Dendritic cell treated with granulocyte-macrophage colony-stimulating factor and Interleukin-4, amounts not matched to agents 40 ng/mL and 50 ng/mL, for 4 days (primary cell): ENCODE results near the gene SLC25A2.
"Not testable (repeated sequence)": the region's sequence is repeated elsewhere in the genome, so short reads cannot be mapped to it uniquely, and the experiment has no call there.

Experiments used
- H3K27ac Mint-ChIP-seq: one replicate; pipeline ENCODE4 v1.8.0; 2022; ENCODE audit warnings: mild to moderate bottlenecking, mixed read lengths
- H3K27me3 Mint-ChIP-seq: one replicate; pipeline ENCODE4 v1.8.0; 2022; ENCODE audit warnings: mild to moderate bottlenecking, mixed read lengths
- H3K36me3 Mint-ChIP-seq: one replicate; pipeline ENCODE4 v1.8.0; 2022; ENCODE audit warnings: low read depth, mixed read lengths
- H3K4me1 Mint-ChIP-seq: one replicate; pipeline ENCODE4 v1.8.0; 2022; ENCODE audit warnings: low read depth, mixed read lengths
- H3K4me3 Mint-ChIP-seq: one replicate; pipeline ENCODE4 v1.8.0; 2022; ENCODE audit warnings: mild to moderate bottlenecking, moderate library complexity, mixed read lengths
- H3K9me3 Mint-ChIP-seq: one replicate; pipeline ENCODE4 v1.8.0; 2022; ENCODE audit warnings: mixed read lengths
- intact Hi-C: fragments of 100-400 bp; cut with micrococcal nuclease; formaldehyde crosslinking; loops from one replicate; pipeline ENCODE4 v1.15.0; 2022

Gene SLC25A2

DNA sequence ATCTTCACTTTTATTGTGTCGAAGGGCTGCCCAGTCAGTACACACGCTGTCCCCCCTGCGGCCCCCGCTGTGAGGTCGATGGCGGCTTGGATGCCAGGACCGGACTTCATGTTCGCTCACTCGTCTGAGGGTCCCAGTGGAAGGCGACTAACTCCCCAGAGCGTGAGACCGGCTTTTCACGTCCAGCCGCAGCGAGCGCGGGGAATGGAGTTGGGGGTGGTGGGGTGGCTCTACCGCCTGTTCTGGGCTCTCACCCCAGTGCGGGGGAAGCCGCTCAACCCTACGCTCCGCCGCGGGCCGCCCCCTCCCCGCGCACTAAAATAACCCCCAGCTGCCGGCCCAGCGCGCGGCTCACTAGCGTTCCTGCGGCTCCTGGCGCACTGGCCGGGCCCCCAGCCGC is at the start of gene SLC25A2:
SLC25A2 (minus strand) TSS at position 294 of the 400 bp plus-strand sequence; CDS start at position 110, 184 bp downstream.
- H3K4me3 Mint-ChIP-seq: no peak within 1 kb of the TSS
- no peaks in the 10 kb centered on the region for H3K27me3 Mint-ChIP-seq
- no peaks in the 10 kb centered on the region for H3K4me1 Mint-ChIP-seq
- H3K9me3 Mint-ChIP-seq: peaks cover 95% of the 10 kb centered on the region
- H3K36me3 Mint-ChIP-seq: peaks cover 11% of the 10 kb centered on the region
- intact Hi-C loops: no loop called here
- no peak within 1 kb of the TSS for H3K27ac Mint-ChIP-seq

- Mint-ChIP-seq H3K4me3 (no peak overlapping the region), H3K4me1 (no peaks in the 10 kb centered on the region), H3K27me3 (peaks cover 62% of the 10 kb centered on the region), H3K27ac (no peak overlapping the region), H3K9me3 (peaks cover 61% of the 10 kb centered on the region), H3K36me3 (no peaks in the 10 kb centered on the region)
- intact Hi-C loops: no loop called here
Observed at GRCh38 chr5:141351591-141351990, 47.7 kb upstream of the SLC25A2 start.

DNA sequence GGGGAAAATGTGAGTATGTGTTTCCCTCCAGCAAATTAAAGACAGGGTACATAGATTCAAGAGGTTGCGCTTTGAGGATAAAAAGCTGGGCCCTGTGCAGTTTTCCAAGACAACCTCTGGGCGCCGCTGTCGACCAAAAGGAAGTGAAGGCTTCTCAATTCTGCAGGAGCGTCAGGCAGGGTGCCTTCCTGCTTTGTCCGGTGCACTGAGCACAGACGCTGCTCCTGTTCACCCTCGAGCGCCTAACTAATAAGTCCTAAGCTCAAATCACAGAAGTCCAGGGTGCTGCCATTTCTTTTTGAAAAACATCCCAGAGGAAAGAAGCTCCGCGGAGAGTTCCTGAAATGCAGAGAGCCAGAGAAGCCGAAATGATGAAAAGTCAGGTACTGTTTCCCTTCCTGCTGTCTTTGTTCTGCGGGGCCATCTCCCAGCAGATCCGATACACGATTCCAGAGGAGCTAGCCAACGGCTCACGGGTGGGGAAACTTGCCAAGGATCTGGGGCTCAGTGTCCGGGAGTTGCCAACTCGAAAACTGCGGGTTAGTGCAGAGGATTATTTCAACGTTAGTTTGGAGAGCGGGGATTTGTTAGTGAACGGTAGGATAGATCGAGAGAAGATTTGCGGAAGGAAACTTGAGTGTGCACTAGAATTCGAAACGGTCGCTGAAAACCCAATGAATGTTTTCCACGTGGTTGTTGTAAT is 46.2 kb upstream of the SLC25A2 start, which contains the start of gene PCDHGB1:
PCDHGB1 (plus strand) TSS at position 183 of the 703 bp plus-strand sequence; CDS start at position 345, 162 bp downstream.
- Mint-ChIP-seq H3K9me3 (peaks cover 61% of the 10 kb centered on the region), H3K36me3 (peaks cover 5% of the 10 kb centered on the region), H3K4me3 (peak within 1 kb of the TSS; percentile 14), H3K4me1 (no peaks in the 10 kb centered on the region), H3K27me3 (peaks cover 59% of the 10 kb centered on the region), H3K27ac (no peak within 1 kb of the TSS)
- intact Hi-C loops: no loop called here

DNA sequence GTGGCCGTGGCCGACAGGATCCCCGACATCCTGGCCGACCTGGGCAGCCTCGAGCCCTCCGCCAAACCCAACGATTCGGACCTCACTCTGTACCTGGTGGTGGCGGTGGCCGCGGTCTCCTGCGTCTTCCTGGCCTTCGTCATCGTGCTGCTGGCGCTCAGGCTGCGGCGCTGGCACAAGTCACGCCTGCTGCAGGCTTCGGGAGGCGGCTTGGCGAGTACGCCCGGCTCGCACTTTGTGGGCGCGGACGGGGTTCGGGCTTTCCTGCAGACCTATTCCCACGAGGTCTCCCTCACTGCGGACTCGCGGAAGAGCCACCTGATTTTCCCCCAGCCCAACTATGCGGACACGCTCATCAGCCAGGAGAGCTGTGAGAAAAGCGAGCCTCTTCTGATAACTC is 42.2 kb upstream of the SLC25A2 start:
- H3K27ac Mint-ChIP-seq, H3K36me3 Mint-ChIP-seq, intact Hi-C loops, H3K4me3 Mint-ChIP-seq, H3K4me1 Mint-ChIP-seq: not testable (repeated sequence)
- H3K27me3 Mint-ChIP-seq: peaks cover 58% of the 10 kb centered on the region
- peaks cover 66% of the 10 kb centered on the region for H3K9me3 Mint-ChIP-seq

- Mint-ChIP-seq H3K36me3 (peaks cover 5% of the 10 kb centered on the region), H3K4me1 (no peaks in the 10 kb centered on the region), H3K27me3 (peaks cover 58% of the 10 kb centered on the region), H3K4me3 (no peak overlapping the region), H3K9me3 (peaks cover 66% of the 10 kb centered on the region), H3K27ac (no peak overlapping the region)
- intact Hi-C loops: no loop called here
Observed at GRCh38 chr5:141345327-141345726, 41.5 kb upstream of the SLC25A2 start.

- no peaks in the 10 kb centered on the region for H3K4me1 Mint-ChIP-seq
- H3K9me3 Mint-ChIP-seq: peaks cover 69% of the 10 kb centered on the region
- peaks cover 63% of the 10 kb centered on the region for H3K27me3 Mint-ChIP-seq
- intact Hi-C loops: no loop called here
- no peak overlapping the region for H3K27ac Mint-ChIP-seq
- H3K4me3 Mint-ChIP-seq: no peak overlapping the region
- peaks cover 5% of the 10 kb centered on the region for H3K36me3 Mint-ChIP-seq
Observed at GRCh38 chr5:141343953-141344463, 40.2 kb upstream of the SLC25A2 start.

DNA sequence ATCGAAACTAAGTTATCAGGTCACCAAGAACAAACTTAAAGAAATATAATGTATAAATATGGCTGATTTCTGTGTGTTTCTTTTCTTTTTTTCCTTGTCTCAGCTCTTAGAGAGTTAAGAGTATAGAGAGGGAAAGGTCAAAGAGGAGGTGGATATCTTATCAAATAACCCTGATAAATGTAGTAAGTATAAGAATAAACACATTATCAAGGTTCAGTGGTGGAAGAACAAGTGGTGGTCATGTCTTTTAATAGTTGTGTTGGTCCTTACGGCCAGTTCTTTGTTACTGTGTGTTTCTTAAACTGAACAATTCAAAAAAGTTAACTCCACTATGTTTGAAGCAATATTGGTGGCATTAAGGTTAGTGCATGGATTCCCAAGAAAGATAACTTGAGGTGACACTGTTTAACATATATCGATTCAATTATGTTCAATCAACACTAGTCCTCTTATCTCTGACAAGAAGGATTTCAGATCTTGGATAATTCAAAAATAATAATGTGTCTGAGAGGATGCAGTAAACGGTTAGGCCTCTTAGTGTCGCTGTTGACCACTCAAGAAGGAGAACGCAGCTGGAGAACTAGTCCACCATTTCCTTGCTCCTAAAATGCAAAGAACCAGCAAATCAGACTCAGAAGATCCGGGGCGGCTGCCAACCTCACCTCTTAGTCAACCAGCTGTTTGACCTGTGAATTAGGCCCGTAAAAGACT is 39.5 kb upstream of the SLC25A2 start, which contains the start of gene PCDHGA3:
PCDHGA3 (plus strand) TSS at position 588 of the 711 bp plus-strand sequence. CDS start 205 bp downstream, outside the sequence.
- intact Hi-C loops: no loop called here
- Mint-ChIP-seq H3K36me3 (peaks cover 5% of the 10 kb centered on the region), H3K4me1 (no peaks in the 10 kb centered on the region), H3K27me3 (peaks cover 67% of the 10 kb centered on the region), H3K27ac (no peak within 1 kb of the TSS), H3K9me3 (peaks cover 75% of the 10 kb centered on the region), H3K4me3 (no peak within 1 kb of the TSS)

- Mint-ChIP-seq H3K9me3 (peaks cover 81% of the 10 kb centered on the region), H3K4me3 (no peak overlapping the region), H3K27ac (no peak overlapping the region), H3K36me3 (peaks cover 5% of the 10 kb centered on the region), H3K4me1 (no peaks in the 10 kb centered on the region), H3K27me3 (peaks cover 71% of the 10 kb centered on the region)
- intact Hi-C loops: no loop called here
Observed at GRCh38 chr5:141342773-141343172, 38.9 kb upstream of the SLC25A2 start.

DNA sequence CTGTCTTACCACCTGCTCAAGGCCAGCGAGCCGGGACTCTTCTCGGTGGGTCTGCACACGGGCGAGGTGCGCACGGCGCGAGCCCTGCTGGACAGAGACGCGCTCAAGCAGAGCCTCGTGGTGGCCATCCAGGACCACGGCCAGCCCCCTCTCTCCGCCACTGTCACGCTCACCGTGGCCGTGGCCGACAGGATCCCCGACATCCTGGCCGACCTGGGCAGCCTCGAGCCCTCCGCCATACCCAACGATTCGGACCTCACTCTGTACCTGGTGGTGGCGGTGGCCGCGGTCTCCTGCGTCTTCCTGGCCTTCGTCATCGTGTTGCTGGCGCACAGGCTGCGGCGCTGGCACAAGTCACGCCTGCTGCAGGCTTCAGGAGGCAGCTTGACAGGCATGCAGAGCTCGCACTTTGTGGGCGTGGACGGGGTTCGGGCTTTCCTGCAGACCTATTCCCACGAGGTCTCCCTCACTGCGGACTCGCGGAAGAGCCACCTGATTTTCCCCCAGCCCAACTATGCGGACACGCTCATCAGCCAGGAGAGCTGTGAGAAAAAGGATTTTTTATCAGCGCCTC is 37.0 kb upstream of the SLC25A2 start:
- intact Hi-C loops, H3K4me1 Mint-ChIP-seq, H3K27ac Mint-ChIP-seq, H3K36me3 Mint-ChIP-seq, H3K4me3 Mint-ChIP-seq: not testable (repeated sequence)
- H3K27me3 Mint-ChIP-seq: peaks cover 76% of the 10 kb centered on the region
- H3K9me3 Mint-ChIP-seq: peaks cover 69% of the 10 kb centered on the region

GRCh38 chr5:141338538-141339306 is 34.9 kb upstream of the SLC25A2 start, which contains the start of gene PCDHGA2:
Gene PCDHGA2 (plus strand): TSS chr5:141338760.
- intact Hi-C loops: no loop called here
- H3K27ac Mint-ChIP-seq: no peak within 1 kb of the TSS
- no peaks in the 10 kb centered on the region for H3K4me1 Mint-ChIP-seq
- no peaks in the 10 kb centered on the region for H3K36me3 Mint-ChIP-seq
- H3K27me3 Mint-ChIP-seq: peaks cover 72% of the 10 kb centered on the region
- H3K4me3 Mint-ChIP-seq: no peak within 1 kb of the TSS
- H3K9me3 Mint-ChIP-seq: peaks cover 68% of the 10 kb centered on the region

GRCh38 chr5:141332571-141332970 is 28.7 kb upstream of the SLC25A2 start:
- peaks cover 55% of the 10 kb centered on the region for H3K9me3 Mint-ChIP-seq

DNA sequence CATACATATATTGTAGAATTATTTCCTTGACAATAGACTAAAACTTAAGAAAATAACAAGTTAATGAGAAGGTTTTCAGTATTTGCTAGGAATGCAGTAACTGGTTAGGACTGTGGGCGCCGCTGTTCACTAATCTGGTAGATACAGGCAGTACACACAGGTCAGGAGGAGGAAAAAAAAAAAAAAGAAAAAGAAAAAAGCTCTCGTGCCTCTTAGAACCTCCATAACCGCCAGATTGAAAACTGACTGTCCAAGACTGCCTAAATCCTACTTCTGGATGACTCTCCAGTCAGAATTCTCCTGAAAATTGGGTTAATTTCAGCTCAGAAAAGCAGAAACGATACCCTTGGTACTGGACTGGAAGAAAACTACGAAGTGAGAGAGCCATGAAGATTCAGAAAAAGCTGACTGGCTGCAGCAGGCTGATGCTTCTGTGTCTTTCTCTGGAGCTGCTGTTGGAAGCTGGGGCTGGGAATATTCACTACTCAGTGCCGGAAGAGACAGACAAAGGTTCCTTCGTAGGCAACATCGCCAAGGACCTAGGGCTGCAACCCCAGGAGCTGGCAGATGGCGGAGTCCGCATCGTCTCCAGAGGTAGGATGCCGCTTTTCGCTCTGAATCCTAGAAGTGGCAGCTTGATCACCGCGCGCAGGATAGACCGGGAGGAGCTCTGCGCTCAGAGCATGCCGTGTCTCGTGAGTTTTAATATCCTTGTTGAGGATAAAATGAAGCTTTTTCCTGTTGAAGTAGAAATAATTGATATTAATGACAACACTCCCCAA is 26.6 kb upstream of the SLC25A2 start, which contains the start of gene PCDHGA1:
PCDHGA1 (plus strand) TSS at position 216 of the 782 bp plus-strand sequence.
- no peak within 1 kb of the TSS for H3K4me3 Mint-ChIP-seq
- no peaks in the 10 kb centered on the region for H3K36me3 Mint-ChIP-seq
- H3K9me3 Mint-ChIP-seq: peaks cover 68% of the 10 kb centered on the region
- H3K27ac Mint-ChIP-seq: no peak within 1 kb of the TSS
- peaks cover 79% of the 10 kb centered on the region for H3K27me3 Mint-ChIP-seq
- intact Hi-C loops: no loop called here
- peaks cover 6% of the 10 kb centered on the region for H3K4me1 Mint-ChIP-seq

More at GRCh38 chr5:141332571-141332970, 28.7 kb upstream of the SLC25A2 start:
- H3K4me3 Mint-ChIP-seq, H3K36me3 Mint-ChIP-seq, H3K27ac Mint-ChIP-seq, H3K4me1 Mint-ChIP-seq, intact Hi-C loops: not testable (repeated sequence)
- H3K27me3 Mint-ChIP-seq: peaks cover 80% of the 10 kb centered on the region
